Thoracic aorta (tissue), 2 donors: ENCODE results near the gene GLTPD2. TPM values are rescaled to one million over a fixed set of nuclear protein-coding genes. Genes with fewer than 3 reads are reported as not detected.

ENCODE experiments used
- ATAC-seq: fragments of 150-250 bp; one replicate; pipeline ENCODE4 v1.8.0; 2017; ENCODE audit warnings: low read depth; ENCODE audit not compliant: insufficient number of reproducible peaks, low FRiP score
- DNase-seq: peaks from one replicate; pipeline ENCODE4 v3.0.0-alpha.2; 2020; ENCODE audit warnings: low spot score
- H3K27ac ChIP-seq, 2 donors: fragments of 200-600 bp; sonication (generic); 1 replicate in 1 of 2; 2 replicates in 1 of 2; pipeline ENCODE4 v1.5.1; 2016; ENCODE audit warnings: mild to moderate bottlenecking in 2 of 2, moderate library complexity in 2 of 2
- H3K27me3 ChIP-seq: fragments of 200-600 bp; sonication (generic); replicated peaks from 2 replicates; pipeline ENCODE4 v1.6.0; 2016; ENCODE audit warnings: mild to moderate bottlenecking; ENCODE audit not compliant: insufficient read depth
- H3K36me3 ChIP-seq: fragments of 200-600 bp; sonication (generic); one replicate; pipeline ENCODE4 v1.5.1; 2016
- H3K4me1 ChIP-seq, 2 donors: fragments of 200-600 bp; sonication (generic); 1 replicate in 1 of 2; 2 replicates in 1 of 2; pipeline versions ENCODE4 v1.5.1 to v1.6.0; 2016; ENCODE audit warnings: low read depth in 2 of 2, mild to moderate bottlenecking in 1 of 2; ENCODE audit not compliant: control insufficient read depth in 1 of 2
- H3K4me3 ChIP-seq: fragments of 200-600 bp; sonication (generic); 2 replicates; pipeline ENCODE4 v1.5.1; 2016; ENCODE audit warnings: mild to moderate bottlenecking
- H3K9me3 ChIP-seq: fragments of 200-600 bp; sonication (generic); 2 replicates; pipeline ENCODE4 v1.5.1; 2016
- CTCF ChIP-seq: fragments of 200-600 bp; sonication (generic); IDR thresholded peaks from one replicate; pipeline ENCODE4 v1.5.1; 2019; ENCODE audit warnings: antibody characterized with exemption
- total RNA-seq, 2 donors: library from RNA; depleted of rRNA; stranded (reverse); fragments of >200 nt; gene quantifications; one replicate each; pipeline versions ENCODE4 v1.1.0 to v1.2.3, GENCODE V29; 2016

The GLTPD2 gene
- total RNA-seq, 2 donors from 2014 or later, result not detected

DNA sequence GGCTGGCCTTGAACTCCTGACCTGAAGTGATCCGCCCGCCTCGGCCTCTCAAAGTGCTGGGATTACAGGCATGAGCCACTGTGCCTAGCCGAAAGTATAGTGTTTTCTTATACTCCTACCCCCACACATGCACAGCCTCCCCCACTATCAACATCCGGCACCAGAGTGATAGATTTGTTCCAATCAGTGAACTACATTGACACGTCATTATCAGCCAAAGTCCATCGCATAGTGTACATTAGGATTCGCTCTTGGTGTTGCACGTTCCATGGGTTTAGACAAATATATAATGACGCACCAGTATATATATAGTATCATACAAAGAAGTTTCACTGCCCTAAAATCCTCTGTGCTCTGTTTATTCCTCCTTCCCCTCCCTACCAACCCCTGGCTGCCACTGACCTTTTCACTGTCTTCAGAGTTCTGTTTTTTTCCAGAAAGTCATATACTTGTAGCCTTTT lies 29.0 kb upstream of the GLTPD2 start:
- Histone ChIP-seq H3K27ac (no peak overlapping the region), H3K4me3 (no peak overlapping the region)
- no peak for TF ChIP-seq CTCF

DNA sequence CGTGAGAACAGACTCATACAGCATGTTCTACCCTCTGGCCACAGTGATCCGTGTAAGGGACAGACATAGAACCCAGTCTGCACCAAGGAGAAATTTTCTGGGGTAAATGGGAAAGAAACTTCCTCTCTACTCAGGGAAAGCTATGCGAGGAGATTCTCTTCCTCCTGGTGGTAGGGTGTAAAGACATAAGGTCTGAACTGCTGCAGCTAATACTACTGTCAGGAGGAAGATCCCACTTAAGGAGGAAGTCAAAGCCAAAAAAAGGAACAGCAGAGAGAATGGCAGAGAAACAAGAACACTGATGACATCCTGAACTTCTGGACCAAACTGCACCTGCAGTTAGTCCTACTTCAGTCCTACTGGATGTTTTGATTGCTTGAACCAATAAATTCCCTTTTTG lies 24.2 kb upstream of the GLTPD2 start:
- no peak for TF ChIP-seq CTCF
- ATAC-seq, result no peak

More for the DNA sequence above, 29.0 kb upstream of the GLTPD2 start:
- H3K36me3 ChIP-seq, result no peaks in the 10 kb centered on the region
- DNase-seq, result no peak
- no peak for ATAC-seq
- H3K27me3 ChIP-seq, result no peaks in the 10 kb centered on the region
- no peaks in the 10 kb centered on the region for H3K4me1 ChIP-seq
- H3K9me3 ChIP-seq, result no peaks in the 10 kb centered on the region

DNA sequence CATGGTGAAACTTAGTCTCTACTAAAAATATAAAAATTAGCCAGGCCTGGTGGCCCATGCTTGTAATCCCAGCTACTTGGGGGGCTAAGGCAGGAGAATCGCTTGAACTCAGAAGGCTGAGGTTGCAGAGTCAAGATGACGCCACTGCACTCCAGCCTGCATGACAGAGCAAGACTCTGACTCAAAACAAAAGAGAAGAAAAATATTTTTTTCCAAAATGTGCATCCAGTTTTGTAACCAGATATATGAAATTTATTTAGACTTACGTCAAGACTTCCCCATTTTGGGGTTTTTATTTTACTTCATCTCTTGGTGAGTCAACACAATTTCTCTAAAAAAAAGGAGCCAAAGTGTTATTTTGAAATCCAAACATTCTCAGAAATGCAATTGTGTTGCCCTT lies 22.6 kb upstream of the GLTPD2 start:
- H3K9me3 ChIP-seq, result no peaks in the 10 kb centered on the region
- H3K36me3 ChIP-seq, result no peaks in the 10 kb centered on the region
- no peaks in the 10 kb centered on the region for H3K27me3 ChIP-seq
- DNase-seq (no peak), ATAC-seq (no peak)
- TF ChIP-seq CTCF, result no peak
- H3K4me1 ChIP-seq, result no peaks in the 10 kb centered on the region
- H3K4me3 ChIP-seq, result no peak overlapping the region
- H3K27ac ChIP-seq, result peak overlapping the region in 1 of 2 donors; percentile 52

More for the DNA sequence above, 24.2 kb upstream of the GLTPD2 start:
- Histone ChIP-seq H3K4me1 (no peaks in the 10 kb centered on the region), H3K36me3 (no peaks in the 10 kb centered on the region), H3K9me3 (no peaks in the 10 kb centered on the region), H3K4me3 (no peak overlapping the region), H3K27me3 (no peaks in the 10 kb centered on the region), H3K27ac (peak overlapping the region in 1 of 2 donors; percentile 22)
- no peak for DNase-seq

DNA sequence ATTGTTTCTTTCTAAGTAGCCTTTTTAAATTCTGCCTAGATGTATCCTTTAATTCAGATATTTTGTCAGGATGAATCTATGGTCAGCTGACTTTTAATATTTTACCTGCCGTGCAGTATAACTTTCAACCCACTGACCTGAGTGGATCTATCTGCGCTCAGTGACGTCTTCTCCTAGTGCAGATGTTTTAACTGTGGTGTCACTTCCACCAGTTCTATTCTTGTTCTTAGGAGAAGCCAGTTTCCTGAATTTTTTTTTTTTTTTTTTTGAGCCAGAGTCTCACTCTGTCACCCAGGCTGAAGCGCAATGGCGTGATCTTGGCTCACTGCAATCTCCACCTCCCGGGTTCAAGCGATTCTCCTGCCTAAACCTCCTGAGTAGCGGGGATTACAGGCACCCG lies 22.0 kb upstream of the GLTPD2 start:
- no peak overlapping the region for H3K27ac ChIP-seq
- no peak overlapping the region for H3K4me3 ChIP-seq
- ATAC-seq, result no peak
- H3K27me3 ChIP-seq, result no peaks in the 10 kb centered on the region
- H3K36me3 ChIP-seq, result no peaks in the 10 kb centered on the region
- H3K4me1 ChIP-seq, result no peaks in the 10 kb centered on the region
- no peaks in the 10 kb centered on the region for H3K9me3 ChIP-seq
- no peak for TF ChIP-seq CTCF
- DNase-seq, result no peak

GRCh38 chr17:4768298-4768697 lies 20.5 kb upstream of the GLTPD2 start:
- ATAC-seq (no peak), DNase-seq (no peak)
- H3K27me3 ChIP-seq, result no peaks in the 10 kb centered on the region
- no peaks in the 10 kb centered on the region for H3K9me3 ChIP-seq
- no peaks in the 10 kb centered on the region for H3K36me3 ChIP-seq
- no peaks in the 10 kb centered on the region for H3K4me1 ChIP-seq
- H3K4me3 ChIP-seq, result no peak overlapping the region
- TF ChIP-seq CTCF, result no peak
- H3K27ac ChIP-seq, result no peak overlapping the region
